Measurements from ENCODE around the gene OR51T1. TPM values are rescaled to one million over a fixed set of nuclear protein-coding genes. Genes with fewer than 3 reads are reported as not detected.
A peak's percentile ranks its signal among the peaks of the same experiment; 100 is the strongest.
"Not testable (repeated sequence)": the region's sequence is repeated elsewhere in the genome, so short reads cannot be mapped to it uniquely, and the experiment has no call there.

OR51T1 gene, protein sequence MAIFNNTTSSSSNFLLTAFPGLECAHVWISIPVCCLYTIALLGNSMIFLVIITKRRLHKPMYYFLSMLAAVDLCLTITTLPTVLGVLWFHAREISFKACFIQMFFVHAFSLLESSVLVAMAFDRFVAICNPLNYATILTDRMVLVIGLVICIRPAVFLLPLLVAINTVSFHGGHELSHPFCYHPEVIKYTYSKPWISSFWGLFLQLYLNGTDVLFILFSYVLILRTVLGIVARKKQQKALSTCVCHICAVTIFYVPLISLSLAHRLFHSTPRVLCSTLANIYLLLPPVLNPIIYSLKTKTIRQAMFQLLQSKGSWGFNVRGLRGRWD
- total RNA-seq (2014; rRNA removed; shearing (Covaris generic)): not detected in 2 replicates

DNA sequence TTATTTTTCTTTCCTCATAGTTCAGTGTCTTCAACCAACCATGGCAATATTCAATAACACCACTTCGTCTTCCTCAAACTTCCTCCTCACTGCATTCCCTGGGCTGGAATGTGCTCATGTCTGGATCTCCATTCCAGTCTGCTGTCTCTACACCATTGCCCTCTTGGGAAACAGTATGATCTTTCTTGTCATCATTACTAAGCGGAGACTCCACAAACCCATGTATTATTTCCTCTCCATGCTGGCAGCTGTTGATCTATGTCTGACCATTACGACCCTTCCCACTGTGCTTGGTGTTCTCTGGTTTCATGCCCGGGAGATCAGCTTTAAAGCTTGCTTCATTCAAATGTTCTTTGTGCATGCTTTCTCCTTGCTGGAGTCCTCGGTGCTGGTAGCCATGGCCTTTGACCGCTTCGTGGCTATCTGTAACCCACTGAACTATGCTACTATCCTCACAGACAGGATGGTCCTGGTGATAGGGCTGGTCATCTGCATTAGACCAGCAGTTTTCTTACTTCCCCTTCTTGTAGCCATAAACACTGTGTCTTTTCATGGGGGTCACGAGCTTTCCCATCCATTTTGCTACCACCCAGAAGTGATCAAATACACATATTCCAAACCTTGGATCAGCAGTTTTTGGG, at the start of gene OR51T1:
Gene OR51T1 (plus strand): TSS at position 41 of the 641 bp plus-strand sequence. CDS start 0 bp downstream, at position 41.
- Histone ChIP-seq H3K4me1 (peaks cover 14% of the 10 kb centered on the region), H3K36me3 (no peaks in the 10 kb centered on the region), H3K9me3 (replicated peaks) (no peaks in the 10 kb centered on the region), H3K27me3 (no peaks in the 10 kb centered on the region), H3K27ac (no peak within 1 kb of the TSS), H3K4me3 (no peak within 1 kb of the TSS)
- DNase-seq: peak; percentile 47 to 77

DNA sequence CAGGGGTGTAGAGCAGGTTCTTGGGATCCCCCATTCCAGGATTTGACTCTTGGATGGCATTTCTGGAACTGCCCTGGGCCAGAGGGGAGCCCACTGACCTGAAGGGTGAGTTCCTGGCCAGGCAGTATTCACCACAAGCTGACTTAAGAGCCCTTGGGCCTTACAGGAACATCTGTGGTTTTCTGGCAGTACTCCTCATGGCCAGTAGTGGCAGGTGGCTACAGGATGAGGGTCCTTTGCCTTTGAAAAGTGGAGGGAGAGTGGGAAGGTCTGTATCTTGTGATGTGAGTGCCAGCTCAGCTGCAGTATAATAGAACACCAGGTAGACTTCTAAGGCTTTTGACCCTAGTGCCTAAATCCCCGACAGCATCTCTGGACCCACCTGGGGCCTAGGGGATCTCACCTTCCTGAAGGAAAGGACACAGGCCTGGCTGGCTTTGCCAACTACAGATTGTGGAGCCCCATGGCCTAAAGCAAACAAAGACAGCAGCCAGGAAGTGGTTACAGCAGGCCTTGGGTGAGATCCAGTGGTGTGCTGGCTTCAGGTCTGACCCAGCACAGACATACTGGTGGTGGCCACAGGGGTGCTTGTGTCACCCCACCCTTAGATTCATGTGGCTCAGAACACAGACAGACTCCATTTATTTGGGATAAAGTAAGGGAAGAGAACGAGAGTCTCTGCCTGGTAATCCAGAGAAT, 41.7 kb upstream of the OR51T1 start:
- DNase-seq: no peak
- Histone ChIP-seq H3K9me3 (replicated peaks) (no peaks in the 10 kb centered on the region), H3K4me3 (no peak overlapping the region), H3K36me3 (no peaks in the 10 kb centered on the region), H3K27me3 (no peaks in the 10 kb centered on the region), H3K4me1 (no peaks in the 10 kb centered on the region), H3K27ac (no peak overlapping the region)

DNA sequence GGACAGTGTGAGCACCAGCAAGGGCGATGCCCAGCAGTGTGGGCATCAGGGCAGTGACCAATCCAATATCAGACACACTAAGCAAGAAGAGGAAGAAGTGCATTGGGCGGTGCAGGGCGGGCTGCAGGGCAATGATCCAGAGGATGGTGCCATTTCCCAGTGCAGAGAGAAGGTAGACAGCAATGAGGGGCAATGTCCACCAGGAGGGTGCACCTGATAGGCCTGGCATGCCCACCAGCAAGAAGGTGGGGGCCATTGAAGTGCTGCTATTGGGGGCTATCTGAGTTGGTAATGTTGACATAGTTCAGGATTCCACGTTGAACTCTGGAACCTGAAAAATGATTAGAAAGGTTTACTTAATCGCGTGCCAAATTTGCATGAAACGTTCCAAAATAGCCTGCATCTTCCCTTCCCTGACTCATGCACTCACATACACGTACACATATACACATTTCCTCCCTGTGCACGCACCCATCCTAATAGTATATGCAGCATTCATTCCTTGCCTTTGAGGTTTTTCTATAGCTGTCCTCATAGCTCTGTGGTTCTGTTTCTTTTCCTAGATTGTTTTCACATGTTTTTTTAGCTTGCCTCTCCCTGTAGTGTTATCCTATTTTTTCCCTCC, 32.7 kb upstream of the OR51T1 start, which contains the start of gene OR51S1:
Gene OR51S1 (minus strand): TSS at position 301 of the 625 bp plus-strand sequence. CDS start 0 bp downstream, at position 301.
- Histone ChIP-seq H3K4me1 (no peaks in the 10 kb centered on the region), H3K27ac (no peak within 1 kb of the TSS), H3K36me3 (no peaks in the 10 kb centered on the region), H3K9me3 (replicated peaks) (no peaks in the 10 kb centered on the region), H3K27me3 (no peaks in the 10 kb centered on the region), H3K4me3 (no peak within 1 kb of the TSS)
- no peak for DNase-seq

DNA sequence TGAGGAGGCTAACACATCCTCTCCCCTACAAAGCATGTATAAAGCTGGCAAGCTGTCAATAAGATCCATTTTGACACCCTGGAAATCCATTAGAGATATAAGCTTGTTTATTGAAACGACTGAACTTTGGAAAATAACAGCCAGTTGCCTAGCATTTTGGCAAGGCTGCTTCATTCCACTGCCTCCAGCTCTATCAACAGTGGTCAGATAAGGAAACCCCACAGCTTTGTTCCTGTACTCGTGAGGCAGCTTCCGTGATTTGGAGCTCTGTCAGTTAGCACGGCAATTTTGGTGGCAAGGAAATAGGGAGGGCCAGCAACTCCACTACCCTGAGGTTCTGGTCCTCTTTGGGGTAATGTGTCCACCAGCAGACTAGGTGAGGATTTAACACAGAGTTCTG, 30.7 kb upstream of the OR51T1 start:
- Histone ChIP-seq H3K4me1 (no peaks in the 10 kb centered on the region), H3K9me3 (replicated peaks) (no peaks in the 10 kb centered on the region), H3K27me3 (no peaks in the 10 kb centered on the region), H3K4me3 (no peak overlapping the region), H3K36me3 (no peaks in the 10 kb centered on the region), H3K27ac (no peak overlapping the region)
- no peak for DNase-seq

DNA sequence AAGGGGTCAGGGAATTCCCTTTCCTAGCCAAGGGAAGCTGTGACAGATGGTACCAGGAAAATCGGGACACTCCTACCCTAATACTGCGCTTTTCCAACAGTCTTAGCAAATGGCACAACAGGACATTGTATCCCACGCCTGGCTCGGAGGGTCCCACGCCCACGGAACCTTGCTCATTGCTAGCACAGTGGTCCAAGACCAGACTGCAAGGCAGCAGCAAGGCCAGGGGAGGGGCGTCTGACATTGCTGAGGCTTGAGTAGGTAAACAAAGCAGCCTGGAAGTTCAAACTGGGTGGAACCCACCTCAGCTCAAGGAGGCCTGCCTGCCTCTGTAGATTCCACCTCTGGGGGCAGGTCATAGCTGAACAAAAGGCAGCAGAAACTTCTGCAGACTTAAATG, 27.4 kb upstream of the OR51T1 start:
- H3K4me1 ChIP-seq; H3K4me3 ChIP-seq; H3K27ac ChIP-seq; H3K36me3 ChIP-seq; DNase-seq; H3K27me3 ChIP-seq; H3K9me3 ChIP-seq (replicated peaks): not testable (repeated sequence)

DNA sequence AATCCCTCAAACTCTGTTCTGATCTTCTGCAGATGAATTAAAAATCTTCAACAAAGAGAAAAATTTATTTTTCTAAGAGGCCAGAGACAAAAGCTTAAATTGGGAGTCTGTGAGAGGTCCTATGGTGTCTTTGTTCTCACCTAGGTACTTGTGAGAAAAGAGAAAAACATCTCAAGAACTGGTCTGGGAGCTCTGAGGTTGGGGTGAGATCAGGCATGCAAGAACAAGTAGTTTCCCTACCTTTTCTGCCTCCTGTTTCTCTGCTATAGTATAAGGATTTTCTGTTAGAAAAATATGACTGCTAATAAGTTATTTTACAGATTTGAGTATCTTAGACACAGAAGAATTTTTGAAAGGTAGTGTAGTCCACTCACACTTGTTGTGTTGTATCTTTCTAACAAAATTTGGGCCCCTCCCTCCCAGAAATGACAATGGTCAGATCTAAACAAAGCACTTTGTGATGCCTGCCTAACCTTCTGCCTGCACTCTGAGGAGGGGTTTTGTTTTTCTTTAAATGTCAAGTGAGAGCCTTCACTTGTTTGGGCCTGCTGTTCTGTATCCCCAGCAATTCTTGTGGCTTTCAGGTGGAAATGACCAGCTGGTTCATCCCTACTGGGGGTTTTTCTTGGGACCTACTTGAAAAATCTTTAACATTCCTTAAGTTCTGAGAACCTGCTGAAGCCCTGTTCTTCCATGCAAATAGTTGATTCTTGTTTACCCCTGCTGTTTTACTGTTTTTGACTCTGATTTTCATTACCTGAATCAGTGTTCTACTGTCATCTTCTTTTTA, 19.1 kb upstream of the OR51T1 start:
- Histone ChIP-seq H3K27ac (no peak overlapping the region), H3K9me3 (replicated peaks) (no peaks in the 10 kb centered on the region), H3K27me3 (no peaks in the 10 kb centered on the region), H3K4me1 (no peaks in the 10 kb centered on the region), H3K36me3 (no peaks in the 10 kb centered on the region), H3K4me3 (no peak overlapping the region)
- DNase-seq: no peak

DNA sequence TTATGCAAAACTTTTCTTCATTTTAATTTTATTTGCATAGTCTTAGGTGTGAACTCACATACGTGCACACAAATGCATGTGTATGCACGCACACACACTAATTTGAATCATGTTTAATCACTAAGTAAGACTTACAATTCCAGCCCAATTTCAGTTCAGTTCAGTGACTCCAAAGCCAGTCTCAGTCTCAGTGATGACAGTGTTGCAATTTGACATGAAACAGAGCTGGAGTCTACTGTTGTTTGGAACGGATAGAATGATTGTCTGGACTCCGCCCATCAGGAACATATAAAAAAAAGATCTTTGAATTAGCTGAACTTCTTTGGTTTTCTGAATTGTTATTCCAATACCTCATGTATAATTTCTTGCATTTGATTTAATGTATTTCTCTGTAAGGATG, 17.8 kb upstream of the OR51T1 start:
- H3K27ac ChIP-seq: no peak overlapping the region
- H3K4me1 ChIP-seq: no peaks in the 10 kb centered on the region
- no peak overlapping the region for H3K4me3 ChIP-seq
- no peak for DNase-seq
- no peaks in the 10 kb centered on the region for H3K9me3 ChIP-seq (replicated peaks)
- no peaks in the 10 kb centered on the region for H3K36me3 ChIP-seq
- no peaks in the 10 kb centered on the region for H3K27me3 ChIP-seq

DNA sequence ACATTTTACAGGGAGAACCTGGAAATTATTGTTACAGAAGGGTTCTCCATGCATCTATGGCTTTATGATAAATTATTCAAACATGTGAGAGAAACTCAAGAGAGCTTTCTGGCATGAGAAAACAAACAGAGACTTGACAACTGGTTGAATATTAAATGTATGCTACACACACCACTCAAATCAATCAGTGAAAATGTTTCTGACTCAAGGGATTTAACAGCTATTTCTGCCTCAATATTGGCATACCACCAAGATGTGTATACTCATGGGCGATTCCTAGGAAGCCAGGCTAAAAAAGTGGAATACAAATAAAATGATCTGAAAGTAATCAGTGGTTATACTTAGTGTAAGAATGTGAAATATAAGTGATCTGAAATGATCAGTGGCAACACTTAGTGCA, 15.8 kb upstream of the OR51T1 start:
- Histone ChIP-seq H3K4me3 (no peak overlapping the region), H3K36me3 (no peaks in the 10 kb centered on the region), H3K27ac (no peak overlapping the region), H3K4me1 (no peaks in the 10 kb centered on the region), H3K9me3 (replicated peaks) (no peaks in the 10 kb centered on the region), H3K27me3 (no peaks in the 10 kb centered on the region)
- no peak for DNase-seq

DNA sequence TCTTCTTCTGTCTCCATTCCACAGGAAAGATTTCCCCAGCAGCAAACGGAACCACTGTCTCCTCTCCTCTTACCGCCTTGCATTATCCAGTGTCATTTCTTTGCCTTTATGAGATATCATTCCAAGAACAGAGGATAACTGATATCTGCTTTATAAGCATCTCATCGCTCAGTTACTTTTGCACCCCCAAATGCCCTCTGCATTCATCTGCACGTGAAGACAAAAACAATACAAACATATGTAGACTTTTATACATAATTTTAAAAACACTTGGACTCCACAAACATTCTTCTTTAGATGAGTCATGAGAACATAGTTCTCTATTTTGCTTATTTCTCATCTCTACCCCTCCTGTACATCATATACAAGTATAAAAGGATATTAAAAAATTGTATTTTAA, 512 bp upstream of the OR51T1 start:
- Histone ChIP-seq H3K4me1 (peaks cover 14% of the 10 kb centered on the region), H3K9me3 (replicated peaks) (no peaks in the 10 kb centered on the region), H3K4me3 (no peak overlapping the region), H3K36me3 (no peaks in the 10 kb centered on the region), H3K27ac (no peak overlapping the region), H3K27me3 (no peaks in the 10 kb centered on the region)
- no peak for DNase-seq

DNA sequence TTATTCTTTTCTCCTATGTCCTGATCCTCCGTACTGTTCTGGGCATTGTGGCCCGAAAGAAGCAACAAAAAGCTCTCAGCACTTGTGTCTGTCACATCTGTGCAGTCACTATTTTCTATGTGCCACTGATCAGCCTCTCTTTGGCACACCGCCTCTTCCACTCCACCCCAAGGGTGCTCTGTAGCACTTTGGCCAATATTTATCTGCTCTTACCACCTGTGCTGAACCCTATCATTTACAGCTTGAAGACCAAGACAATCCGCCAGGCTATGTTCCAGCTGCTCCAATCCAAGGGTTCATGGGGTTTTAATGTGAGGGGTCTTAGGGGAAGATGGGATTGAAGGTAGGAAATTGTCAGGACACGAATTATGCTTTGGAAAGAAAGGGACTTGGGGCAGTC, 843 bp downstream of the OR51T1 start:
- peaks cover 14% of the 10 kb centered on the region for H3K4me1 ChIP-seq
- no peaks in the 10 kb centered on the region for H3K9me3 ChIP-seq (replicated peaks)
- no peak overlapping the region for H3K4me3 ChIP-seq
- H3K27ac ChIP-seq: no peak overlapping the region
- no peaks in the 10 kb centered on the region for H3K36me3 ChIP-seq
- no peaks in the 10 kb centered on the region for H3K27me3 ChIP-seq
- peak in 1 of 2 experiments; percentile 23 for DNase-seq

DNA sequence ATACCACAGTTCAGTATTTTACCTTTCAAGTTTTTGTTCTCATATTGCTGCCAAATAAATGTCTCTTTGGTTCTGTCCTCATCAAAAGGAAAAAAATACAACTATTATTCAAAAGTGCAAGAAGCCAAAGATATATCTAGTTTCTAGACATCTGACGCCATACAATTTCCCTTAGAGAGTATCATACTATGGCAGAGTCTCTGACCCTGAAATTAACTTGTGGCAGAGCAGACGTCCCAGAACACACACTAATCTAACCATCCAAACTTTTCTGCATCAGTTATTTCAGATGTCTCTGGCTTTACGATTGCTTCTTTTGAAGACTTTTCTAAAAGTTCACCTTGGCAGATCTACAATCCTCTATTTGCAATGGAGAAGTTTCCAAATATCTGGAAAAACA, 2.7 kb downstream of the OR51T1 start:
- no peak overlapping the region for H3K27ac ChIP-seq
- H3K4me3 ChIP-seq: no peak overlapping the region
- peaks cover 14% of the 10 kb centered on the region for H3K4me1 ChIP-seq
- no peak for DNase-seq
- no peaks in the 10 kb centered on the region for H3K9me3 ChIP-seq (replicated peaks)
- no peaks in the 10 kb centered on the region for H3K36me3 ChIP-seq
- H3K27me3 ChIP-seq: no peaks in the 10 kb centered on the region

DNA sequence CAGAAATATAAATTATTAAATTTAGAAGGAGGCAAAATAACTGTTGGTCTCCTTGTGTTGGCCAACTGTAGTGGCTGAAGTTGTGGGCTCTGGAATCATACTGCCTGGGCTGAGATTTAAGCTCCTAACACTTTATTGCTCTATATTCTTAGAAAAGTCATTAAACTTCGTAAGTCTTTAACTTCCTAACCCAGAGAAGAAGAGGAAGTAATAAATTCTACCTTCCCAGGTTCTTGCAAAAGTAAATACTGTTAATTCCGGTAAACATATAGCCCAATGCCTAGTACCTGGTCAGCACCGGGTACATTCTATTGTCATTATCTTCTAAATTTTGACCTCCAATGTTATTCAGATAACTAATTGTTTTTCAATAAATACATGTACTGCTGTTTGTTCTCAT, 4.5 kb downstream of the OR51T1 start:
- Histone ChIP-seq H3K4me3 (no peak overlapping the region), H3K27ac (no peak overlapping the region), H3K27me3 (no peaks in the 10 kb centered on the region), H3K9me3 (replicated peaks) (no peaks in the 10 kb centered on the region), H3K36me3 (no peaks in the 10 kb centered on the region), H3K4me1 (peaks cover 13% of the 10 kb centered on the region)
- DNase-seq: no peak

DNA sequence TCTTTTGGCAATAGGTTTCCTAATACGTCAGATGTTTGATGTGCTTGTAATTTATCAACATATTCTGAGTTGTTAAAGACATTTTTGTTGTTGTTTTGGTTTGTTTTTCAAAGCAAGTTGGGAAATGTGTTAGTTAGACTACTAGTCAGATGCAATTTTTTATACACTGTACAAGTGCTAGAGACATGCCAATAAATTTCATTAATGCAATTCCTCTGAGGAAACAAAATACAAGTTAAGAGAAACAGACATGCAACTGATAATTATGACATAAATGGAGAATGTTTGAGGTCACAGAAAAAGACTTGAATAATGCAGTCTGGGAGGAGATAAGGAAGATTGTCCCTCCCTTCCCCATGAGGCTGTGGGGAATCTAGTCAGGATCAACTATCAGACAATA, 5.9 kb downstream of the OR51T1 start:
- DNase-seq: no peak
- Histone ChIP-seq H3K4me3 (no peak overlapping the region), H3K4me1 (peaks cover 5% of the 10 kb centered on the region), H3K36me3 (no peaks in the 10 kb centered on the region), H3K27me3 (no peaks in the 10 kb centered on the region), H3K9me3 (replicated peaks) (no peaks in the 10 kb centered on the region), H3K27ac (no peak overlapping the region)

DNA sequence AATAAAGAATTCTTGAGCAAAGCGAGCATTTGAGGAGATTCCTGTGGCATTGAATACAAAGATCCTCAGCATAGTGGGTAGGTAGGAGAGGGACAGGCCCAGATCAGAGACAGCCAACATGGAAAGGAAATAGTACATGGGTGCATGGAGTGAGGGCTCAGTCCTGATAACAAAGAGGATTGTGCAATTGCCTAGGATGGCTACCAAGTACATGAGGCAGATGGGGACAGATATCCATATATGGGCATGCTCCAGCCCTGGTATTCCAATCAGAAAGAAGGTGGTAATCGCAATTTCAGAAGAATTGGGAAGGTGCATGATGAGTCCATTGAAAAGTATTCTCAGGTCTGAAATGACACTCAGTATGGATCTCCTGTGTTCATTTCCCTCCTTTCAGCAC, 8.6 kb downstream of the OR51T1 start:
- H3K27ac ChIP-seq: no peak overlapping the region
- DNase-seq: no peak

More for the DNA sequence above, 8.6 kb downstream of the OR51T1 start:
- Histone ChIP-seq H3K9me3 (replicated peaks) (no peaks in the 10 kb centered on the region), H3K36me3 (no peaks in the 10 kb centered on the region), H3K4me1 (peaks cover 4% of the 10 kb centered on the region; the same call in 1 of the 2 replicates), H3K4me3 (no peak overlapping the region), H3K27me3 (no peaks in the 10 kb centered on the region)
